ENCODE data around the gene PALD1. TPM values are rescaled to one million over a fixed set of nuclear protein-coding genes. Genes with fewer than 3 reads are reported as not detected.

PALD1 gene
- total RNA-seq, 6 experiments from 2014 or later, result 0.81 to 2.9 (median 1.3) TPM

- intact Hi-C loops (cut with DNase I), result loop anchor here (5.0 kb wide), 2 partner anchors 200 to 205 kb away; no protein-coding TSS in a partner anchor
- Histone ChIP-seq H3K27ac (no peak overlapping the region), H3K27me3 (no peaks in the 10 kb centered on the region), H3K4me1 (no peaks in the 10 kb centered on the region), H3K36me3 (no peaks in the 10 kb centered on the region), H3K4me3 (no peak overlapping the region), H3K9me3 (no peaks in the 10 kb centered on the region)
- 76% methylated on average over 18 of the region's 19 CpGs for WGBS (ENCODE audit: insufficient coverage, low coverage, low lambda C conversion rate, missing lambda C conversion rate)
- TF ChIP-seq CTCF (IDR thresholded peaks at IDR 0.05), result no peak
- no peak for TF ChIP-seq POLR2A (IDR thresholded peaks at IDR 0.05)
- ATAC-seq (no peak), DNase-seq (no peak)
These were observed 73.4 kb downstream of the PALD1 start for GRCh38 chr10:70551971-70552422.

- Histone ChIP-seq H3K4me1 (no peaks in the 10 kb centered on the region), H3K4me3 (no peak overlapping the region), H3K27ac (no peak overlapping the region), H3K27me3 (no peaks in the 10 kb centered on the region), H3K9me3 (no peaks in the 10 kb centered on the region), H3K36me3 (no peaks in the 10 kb centered on the region)
- ATAC-seq, result no peak
- no peak for TF ChIP-seq POLR2A (IDR thresholded peaks at IDR 0.05)
- TF ChIP-seq CTCF (IDR thresholded peaks at IDR 0.05), result no peak
- intact Hi-C loops (cut with DNase I), result loop anchor here (5.0 kb wide), 2 partner anchors 200 to 205 kb away; no protein-coding TSS in a partner anchor
- no peak for DNase-seq
- 73% methylated on average over 6 of the region's 6 CpGs for WGBS (ENCODE audit: insufficient coverage, low coverage, low lambda C conversion rate, missing lambda C conversion rate)
These were observed 74.0 kb downstream of the PALD1 start for GRCh38 chr10:70552586-70552985.

- no peak for DNase-seq
- TF ChIP-seq CTCF (IDR thresholded peaks at IDR 0.05) (no peak), POLR2A (IDR thresholded peaks at IDR 0.05) (no peak)
- whole genome bisulfite sequencing (ENCODE audit: insufficient coverage, low coverage, low lambda C conversion rate, missing lambda C conversion rate), result 90% methylated on average over 2 of the region's 11 CpGs
- no peak overlapping the region for H3K4me3 ChIP-seq
- no peaks in the 10 kb centered on the region for H3K36me3 ChIP-seq
- no peak overlapping the region for H3K27ac ChIP-seq
- no peaks in the 10 kb centered on the region for H3K4me1 ChIP-seq
- intact Hi-C loops (cut with DNase I), result no loop called here
- H3K9me3 ChIP-seq, result no peaks in the 10 kb centered on the region
- no peak for ATAC-seq
- H3K27me3 ChIP-seq, result no peaks in the 10 kb centered on the region
These were observed 76.8 kb downstream of the PALD1 start for GRCh38 chr10:70555371-70555770.

GRCh38 chr10:70557086-70557845 is 78.7 kb downstream of the PALD1 start:
- intact Hi-C loops (cut with DNase I), result no loop called here
- no peak for TF ChIP-seq POLR2A (IDR thresholded peaks at IDR 0.05)
- TF ChIP-seq CTCF (IDR thresholded peaks at IDR 0.05), result no peak
- Histone ChIP-seq H3K27ac (no peak overlapping the region), H3K4me3 (no peak overlapping the region), H3K36me3 (no peaks in the 10 kb centered on the region), H3K27me3 (no peaks in the 10 kb centered on the region), H3K4me1 (no peaks in the 10 kb centered on the region), H3K9me3 (no peaks in the 10 kb centered on the region)
- DNase-seq (peak in 1 of 3 donors; percentile 10), ATAC-seq (no peak)
- 84% methylated on average over 6 of the region's 11 CpGs for WGBS (ENCODE audit: insufficient coverage, low coverage, low lambda C conversion rate, missing lambda C conversion rate)

Data from right lobe of liver (tissue), 6 donors.